ENCODE results near the gene ZNF771. TPM values are rescaled to one million over a fixed set of nuclear protein-coding genes. Genes with fewer than 3 reads are reported as not detected.

The ZNF771 gene
- 1 to 10 TPM; 3.0 to 7.0 (median 4.0) TPM for polyA plus RNA-seq (ENCODE audit: insufficient read length in 10 of 10)
- long read RNA-seq, donor 1, transcript ZNF771-201 (3 exons, 2,371 nt) = major isoform, 7 of 7 reads
- long read RNA-seq, donor 1, partial matches to known transcripts = 0 of 7 reads
- long read RNA-seq, donor 1, other reads (novel, unspliced or antisense) = 0 of 7 reads
- long read RNA-seq, donor 2, transcript ZNF771-201 (3 exons, 2,371 nt) = major isoform, 12 of 13 reads
- long read RNA-seq, donor 2, partial matches to known transcripts = 0 of 13 reads
- long read RNA-seq, donor 2, other reads (novel, unspliced or antisense) = 0 of 13 reads
- long read RNA-seq, donor 3 = 0 reads
- long read RNA-seq, donor 4, transcript ZNF771-201 (3 exons, 2,371 nt) = major isoform, 6 of 7 reads
- long read RNA-seq, donor 4, partial matches to known transcripts = 0 of 7 reads
- long read RNA-seq, donor 4, other reads (novel, unspliced or antisense) = 0 of 7 reads
- long read RNA-seq, donor 5, transcript ZNF771-201 (3 exons, 2,371 nt) = major isoform, 8 of 8 reads
- long read RNA-seq, donor 5, partial matches to known transcripts = 0 of 8 reads
- long read RNA-seq, donor 5, other reads (novel, unspliced or antisense) = 0 of 8 reads
- long read RNA-seq, donor 6, transcript ZNF771-201 (3 exons, 2,371 nt) = major isoform, 10 of 77 reads
- long read RNA-seq, donor 6, partial matches to known transcripts = 7 of 77 reads
- long read RNA-seq, donor 6, other reads (novel, unspliced or antisense) = 59 of 77 reads
- long read RNA-seq, donor 7, transcript ZNF771-201 (3 exons, 2,371 nt) = major isoform, 11 of 12 reads
- long read RNA-seq, donor 7, partial matches to known transcripts = 0 of 12 reads
- long read RNA-seq, donor 7, other reads (novel, unspliced or antisense) = 0 of 12 reads
- long read RNA-seq, donor 8, partial matches to known transcripts = 0 of 4 reads
- long read RNA-seq, donor 8, other reads (novel, unspliced or antisense) = 0 of 4 reads
- long read RNA-seq, donor 9 = 0 reads

GRCh38 chr16:30407102-30407803 lies at the start of gene ZNF771:
ZNF771 (plus strand) TSS chr16:30407606; CDS start chr16:30408054, 448 bp downstream.
- peak; percentile 87 to 98 (median 94) for DNase-seq

GRCh38 chr16:30357715-30358576 lies 49.5 kb upstream of the ZNF771 start:
- no peak for DNase-seq

GRCh38 chr16:30358577-30358936 lies 48.8 kb upstream of the ZNF771 start:
- DNase-seq = no peak

DNA sequence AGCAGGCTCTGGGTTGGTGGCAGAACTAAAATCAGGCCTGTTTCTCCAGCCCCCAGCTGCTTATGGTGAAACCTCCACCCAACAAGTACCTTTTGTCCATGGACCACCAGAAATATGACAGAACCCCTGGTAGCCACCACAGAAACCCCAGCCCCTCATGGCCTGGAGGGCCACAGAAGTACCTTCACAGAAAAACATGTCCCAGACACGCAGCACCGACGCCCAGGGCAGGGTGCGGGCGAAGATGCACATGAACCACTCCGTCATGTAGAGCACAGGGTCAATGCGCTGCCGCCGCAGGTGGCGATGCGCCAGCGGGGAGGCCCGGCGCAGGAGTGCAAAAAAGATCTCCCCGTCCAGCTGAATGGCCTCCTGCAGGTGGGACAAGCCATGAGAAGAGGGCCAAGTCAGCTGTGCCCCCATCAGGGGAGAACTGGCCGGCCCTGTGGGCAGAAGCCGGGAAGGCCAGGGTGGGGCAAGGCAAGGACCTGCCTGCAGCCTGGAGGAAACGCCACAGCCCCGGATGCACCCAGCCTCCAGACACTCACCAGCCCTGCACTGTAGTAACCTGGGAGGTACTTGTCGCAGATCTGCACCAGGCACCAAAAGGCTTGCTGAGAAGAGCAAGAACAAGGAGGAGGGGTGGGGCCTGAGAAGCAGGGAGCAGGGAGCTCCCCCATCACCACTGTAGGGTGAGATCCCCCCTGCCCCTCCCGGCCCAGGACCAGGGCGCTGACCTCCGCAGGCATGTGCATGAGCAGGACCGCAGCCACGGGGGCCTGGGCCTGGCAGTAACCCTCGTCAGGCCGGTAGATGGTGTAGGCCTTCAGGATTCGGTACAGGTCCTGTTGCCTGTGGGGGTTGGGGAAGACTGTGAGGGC lies 48.2 kb upstream of the ZNF771 start:
- no peak for DNase-seq

DNA sequence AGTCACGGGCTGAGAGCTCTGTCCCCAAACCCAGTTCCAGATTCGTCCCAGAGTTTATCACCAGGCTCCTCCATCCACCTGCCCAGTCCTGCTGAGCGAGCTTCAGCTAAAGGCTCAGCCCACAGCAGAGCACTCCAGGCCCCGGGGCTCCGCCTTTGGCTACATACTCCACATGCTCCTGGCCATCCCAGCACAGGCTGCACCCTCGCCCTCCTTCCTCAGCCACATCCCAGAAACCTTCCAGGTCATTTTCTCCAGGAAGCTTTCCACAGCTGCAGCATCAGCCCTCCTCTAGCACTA lies 47.6 kb upstream of the ZNF771 start:
- DNase-seq = no peak

GRCh38 chr16:30361180-30361579 lies 46.2 kb upstream of the ZNF771 start:
- no peak for DNase-seq

DNA sequence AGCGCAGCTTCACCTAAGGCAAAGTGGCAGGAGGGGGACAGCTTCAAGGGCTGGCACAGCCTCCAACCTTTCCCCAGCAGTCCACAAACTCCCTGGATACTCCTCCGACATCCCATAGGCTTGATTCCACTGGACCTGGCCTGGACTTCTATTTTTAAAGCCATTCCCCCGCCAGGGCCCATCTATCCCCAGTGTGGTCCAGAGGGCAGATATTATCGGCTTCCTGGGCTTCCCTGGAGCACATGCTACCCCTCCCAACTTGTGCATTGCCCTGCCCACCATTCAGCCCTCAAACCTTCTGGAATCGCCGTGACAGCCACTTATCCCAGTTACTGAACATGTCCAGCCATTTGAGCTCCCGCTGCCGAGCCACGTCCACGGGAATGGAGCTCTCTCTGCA lies 42.2 kb upstream of the ZNF771 start:
- no peak for DNase-seq

- no peak for DNase-seq
Observed at GRCh38 chr16:30366511-30366910, 40.9 kb upstream of the ZNF771 start.

GRCh38 chr16:30367349-30368009 lies 39.9 kb upstream of the ZNF771 start:
- DNase-seq = no peak

GRCh38 chr16:30368122-30368791 lies 39.1 kb upstream of the ZNF771 start:
- DNase-seq = no peak

- no peak for DNase-seq
Observed at GRCh38 chr16:30368792-30369090, 38.7 kb upstream of the ZNF771 start.

DNA sequence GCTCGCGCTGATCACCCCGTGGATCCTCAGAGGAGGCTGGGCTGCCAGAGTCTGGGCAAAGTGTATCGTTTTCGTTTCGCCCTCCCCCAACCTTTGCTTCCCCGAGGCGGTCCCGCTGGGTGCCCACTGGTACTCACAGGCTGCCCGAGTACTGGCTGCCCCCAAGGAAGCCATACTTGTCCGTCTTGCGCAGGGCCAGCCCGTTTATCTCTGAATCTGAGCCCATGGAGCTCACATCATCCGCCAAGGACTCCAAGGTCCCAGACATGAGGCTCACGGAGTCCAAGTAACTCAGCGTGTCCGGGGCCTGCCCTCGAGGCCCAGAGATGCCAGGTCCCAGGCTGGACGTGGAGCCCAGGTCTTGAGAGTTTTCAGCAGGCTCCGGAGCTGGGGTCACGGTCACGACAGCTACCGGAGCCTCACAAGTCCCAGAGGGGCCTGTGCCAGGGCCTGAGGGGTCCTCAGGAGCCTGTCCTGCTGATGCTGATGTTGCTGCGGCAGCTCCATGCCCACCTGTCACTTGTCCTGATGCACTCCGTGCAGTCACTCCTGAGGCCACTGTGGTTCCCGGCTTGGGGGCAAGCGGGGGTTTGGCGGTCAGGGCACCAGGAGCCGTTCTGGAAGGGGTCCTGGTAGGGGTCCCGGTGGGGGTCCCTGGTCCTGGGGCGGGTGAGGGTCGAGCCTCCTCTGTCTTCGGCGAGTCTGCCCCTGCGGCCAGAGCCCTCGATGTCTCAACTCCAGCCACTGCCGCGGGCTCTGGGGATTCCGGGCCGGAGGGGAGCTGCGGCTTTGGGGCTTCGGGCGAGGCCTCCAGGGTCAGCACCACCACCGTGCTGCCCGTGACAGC lies 38.1 kb upstream of the ZNF771 start:
- DNase-seq = peak in 1 of 3 donors; percentile 53

DNA sequence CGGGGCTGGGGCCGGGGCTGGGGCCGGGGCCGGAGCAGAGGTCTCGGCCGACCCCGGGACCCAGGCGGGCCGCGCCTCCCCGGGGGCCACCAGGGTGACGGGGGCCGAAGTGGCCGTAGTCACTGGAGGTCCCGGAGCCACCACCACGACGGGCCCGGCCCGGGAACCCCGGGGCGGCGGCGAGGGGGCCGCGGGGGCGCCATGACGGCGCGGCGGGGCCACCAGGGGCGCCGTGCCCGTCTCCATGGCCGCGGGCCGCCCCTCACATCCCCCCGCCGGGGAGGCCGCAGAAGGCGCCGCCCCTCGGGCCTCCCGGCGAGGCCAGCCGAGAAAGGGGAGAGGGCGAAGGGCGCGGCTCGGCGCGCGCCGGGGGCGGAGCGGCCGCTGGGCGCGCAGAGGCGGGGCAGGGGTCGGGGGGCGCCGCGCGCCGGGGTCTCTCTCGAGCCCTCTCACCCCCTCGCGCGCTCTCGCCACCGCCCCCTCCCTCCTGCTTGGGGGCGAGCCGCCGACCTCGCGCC lies 37.4 kb upstream of the ZNF771 start:
- no peak for DNase-seq

DNA sequence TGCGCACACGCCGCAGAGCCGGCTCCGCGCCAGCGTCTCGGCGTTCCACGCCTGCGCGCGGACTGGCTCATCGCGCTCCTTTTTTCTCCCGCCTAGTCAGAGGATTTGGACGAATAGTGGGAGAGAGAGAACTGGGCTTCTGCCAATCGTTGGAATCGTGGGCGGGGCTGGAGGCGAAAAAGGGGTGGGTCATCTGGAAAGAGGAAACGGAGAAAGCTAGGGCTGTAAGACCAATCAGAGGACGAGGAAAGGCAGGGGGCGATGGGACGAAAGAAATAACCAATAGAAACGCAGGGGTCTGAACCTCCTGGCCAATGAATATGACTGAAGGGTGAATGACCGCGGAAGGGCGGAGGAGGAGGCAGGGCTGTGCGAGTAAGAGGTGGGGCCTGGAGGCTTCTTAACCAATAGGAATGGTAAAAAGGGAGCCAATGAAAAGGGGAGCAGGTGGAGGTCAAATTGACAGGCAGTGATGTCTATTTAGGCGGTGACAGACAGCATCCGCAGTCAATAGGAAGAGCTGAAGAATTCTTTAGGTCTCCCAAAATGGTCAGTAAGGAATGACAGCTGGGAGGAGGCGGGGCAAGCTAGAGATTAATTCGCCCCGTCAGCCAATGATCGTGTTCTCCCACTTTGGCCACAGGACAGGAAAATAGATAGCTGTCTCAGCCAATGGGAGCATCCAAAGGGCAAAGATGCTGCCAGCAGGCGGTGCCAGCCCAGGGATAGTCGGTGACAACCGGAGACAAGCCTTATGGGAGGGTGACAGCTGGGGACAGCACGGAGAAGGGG lies 36.8 kb upstream of the ZNF771 start, which contains the start of gene TBC1D10B:
Gene TBC1D10B, minus strand, starts transcription at position 39 of the 792 bp plus-strand sequence. CDS start 311 bp downstream, outside the sequence.
- DNase-seq = peak; percentile 100

- DNase-seq = no peak
Observed at GRCh38 chr16:30371248-30371816, 36.1 kb upstream of the ZNF771 start.

DNA sequence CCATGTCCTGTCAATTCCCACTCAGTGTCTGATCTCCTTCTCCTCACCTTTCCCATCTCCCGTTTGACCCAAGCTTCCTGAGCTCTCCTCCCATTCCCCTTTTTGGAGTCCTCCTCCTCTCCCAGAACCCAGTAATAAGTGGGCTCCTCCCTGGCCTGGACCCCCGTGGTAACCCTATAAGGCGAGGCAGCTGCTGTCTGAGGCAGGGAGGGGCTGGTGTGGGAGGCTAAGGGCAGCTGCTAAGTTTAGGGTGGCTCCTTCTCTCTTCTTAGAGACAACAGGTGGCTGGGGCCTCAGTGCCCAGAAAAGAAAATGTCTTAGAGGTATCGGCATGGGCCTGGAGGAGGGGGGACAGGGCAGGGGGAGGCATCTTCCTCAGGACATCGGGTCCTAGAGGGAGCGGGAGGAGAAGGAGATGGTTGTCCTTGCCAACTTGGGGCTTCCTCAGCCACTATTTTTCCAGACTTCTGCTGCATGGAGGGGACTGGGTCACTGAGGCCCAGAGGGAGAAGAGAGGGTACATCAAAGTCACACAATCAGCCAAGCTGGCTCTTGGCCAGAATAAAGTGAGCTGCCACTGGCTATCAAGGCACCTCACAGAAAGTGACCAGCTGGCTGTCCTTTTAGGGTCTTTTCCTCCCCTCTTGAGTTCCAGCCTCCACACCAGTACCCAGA lies 35.2 kb upstream of the ZNF771 start:
- DNase-seq = peak; percentile 65 to 80 (median 66)

Data from muscle of back (tissue), 13 donors.